Skeletal muscle cell (primary cell): ENCODE results near the gene GRP.
A peak's percentile ranks its signal among the peaks of the same experiment; 100 is the strongest.

ENCODE experiments used
- DNase-seq: peaks from one replicate; pipeline ENCODE4 v3.0.0-alpha.2; 2010; ENCODE audit warnings: low read depth
- H3K4me3 ChIP-seq: 2 replicates; pipeline ENCODE4 v1.5.1; 2011; ENCODE audit warnings: low read depth, mild to moderate bottlenecking, control low read depth, low read length, moderate library complexity

Gene GRP

DNA sequence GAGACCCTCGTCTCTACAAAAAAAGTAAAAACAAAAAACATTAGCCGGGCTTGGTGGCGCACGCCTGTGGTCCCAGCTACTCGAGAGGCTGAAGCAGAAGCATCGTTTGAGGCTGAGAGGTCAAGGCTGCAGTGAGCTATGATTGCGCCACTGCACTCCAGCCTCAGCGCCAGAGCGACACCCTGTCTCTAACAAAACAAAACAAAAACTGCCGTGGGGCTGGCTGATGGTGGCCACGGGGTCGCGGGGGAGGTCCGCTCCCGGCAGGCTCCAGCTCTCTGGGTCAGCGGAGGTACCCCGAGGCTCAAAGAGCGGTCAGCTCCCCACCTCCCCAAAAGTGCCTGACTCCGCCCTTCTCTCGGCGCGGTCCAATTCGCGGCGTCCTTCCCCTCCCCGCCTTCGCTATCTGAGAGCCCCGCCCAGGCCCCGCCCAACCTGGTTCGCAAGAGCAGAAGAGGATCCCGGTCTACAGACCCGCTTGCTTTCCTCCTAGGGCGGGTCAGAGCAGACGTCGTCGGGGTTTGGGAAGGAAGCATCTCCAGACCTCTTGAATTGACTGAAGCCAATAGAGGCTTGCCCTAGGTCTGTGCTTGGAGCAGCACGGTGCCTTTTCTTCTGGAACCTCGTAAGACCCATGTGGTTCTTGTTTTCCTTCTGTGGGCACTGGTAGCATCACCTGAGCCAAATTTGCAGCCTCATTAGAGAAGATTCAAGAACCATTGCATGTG, 45.5 kb downstream of the GRP start:
- no peak for DNase-seq
- peak overlapping the region; percentile 25 for H3K4me3 ChIP-seq

DNA sequence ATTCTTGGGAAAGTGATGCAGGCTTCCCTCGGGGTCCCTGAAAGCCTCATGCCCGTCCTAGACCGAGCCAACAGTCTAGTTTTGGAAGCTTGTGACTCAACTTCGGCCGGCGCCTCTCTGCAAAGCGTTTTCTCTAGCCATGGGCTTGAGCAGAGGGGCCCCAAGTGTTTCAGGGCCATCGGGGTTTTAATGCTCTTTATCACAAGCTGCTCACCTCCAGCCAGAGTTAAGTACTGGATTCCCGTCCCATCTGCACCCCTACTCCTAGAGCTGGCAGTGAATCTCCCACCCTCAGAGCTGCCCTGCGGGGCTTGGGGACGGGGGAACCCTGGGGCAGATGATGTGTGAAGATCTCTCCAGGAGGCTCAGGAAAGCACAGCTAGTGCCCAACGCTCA, 46.0 kb downstream of the GRP start:
- H3K4me3 ChIP-seq: no peak overlapping the region

DNA sequence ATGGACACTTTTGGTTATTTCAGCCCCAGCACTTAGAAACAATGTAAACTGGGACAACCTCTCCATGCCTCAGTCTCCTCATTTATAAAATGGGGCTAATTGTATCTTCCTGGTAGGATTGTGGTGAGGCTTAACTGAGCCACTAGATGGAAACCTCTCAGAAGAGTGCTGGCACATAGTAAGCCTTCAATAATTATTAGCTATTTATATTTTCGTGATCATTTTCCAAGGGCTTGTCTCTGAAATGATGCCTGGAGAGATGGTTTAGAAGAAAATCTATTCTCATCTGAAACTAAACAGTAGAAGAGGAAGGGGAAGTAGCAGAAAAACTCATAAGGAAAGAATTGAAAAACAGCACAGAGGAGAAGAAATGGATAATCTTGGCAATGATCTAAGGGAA, 46.5 kb downstream of the GRP start:
- H3K4me3 ChIP-seq: no peak overlapping the region
- no peak for DNase-seq

More for the DNA sequence above, 46.0 kb downstream of the GRP start:
- no peak for DNase-seq

DNA sequence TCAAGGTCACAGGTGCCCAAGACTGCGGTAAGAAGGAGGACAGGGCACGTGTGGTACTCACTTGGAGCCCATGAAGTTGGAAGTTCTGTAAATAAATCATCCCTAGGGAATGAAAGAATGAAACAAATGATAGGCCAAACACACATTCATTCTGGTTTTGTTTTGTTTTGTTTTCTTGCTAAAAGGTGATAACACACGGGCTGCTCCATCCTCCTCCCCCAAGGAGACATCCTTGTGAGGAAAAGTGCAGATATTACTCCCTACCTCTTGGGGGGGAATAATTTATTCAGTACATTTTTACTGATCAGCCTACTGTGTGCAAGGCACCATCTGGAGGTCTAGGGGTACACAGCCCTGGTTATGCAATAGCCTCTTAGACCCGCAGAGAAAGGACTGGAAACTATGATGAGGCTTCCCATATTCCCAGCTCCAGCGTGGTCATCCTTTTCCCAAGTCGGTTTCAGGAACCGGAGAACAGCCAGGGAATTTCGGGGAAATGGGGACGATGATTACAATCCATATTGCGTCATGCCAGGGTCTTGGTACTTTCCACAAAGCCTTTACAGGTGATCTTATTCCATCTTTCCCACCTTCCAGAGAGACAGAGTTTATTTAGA, 47.0 kb downstream of the GRP start:
- H3K4me3 ChIP-seq: no peak overlapping the region
- DNase-seq: no peak

DNA sequence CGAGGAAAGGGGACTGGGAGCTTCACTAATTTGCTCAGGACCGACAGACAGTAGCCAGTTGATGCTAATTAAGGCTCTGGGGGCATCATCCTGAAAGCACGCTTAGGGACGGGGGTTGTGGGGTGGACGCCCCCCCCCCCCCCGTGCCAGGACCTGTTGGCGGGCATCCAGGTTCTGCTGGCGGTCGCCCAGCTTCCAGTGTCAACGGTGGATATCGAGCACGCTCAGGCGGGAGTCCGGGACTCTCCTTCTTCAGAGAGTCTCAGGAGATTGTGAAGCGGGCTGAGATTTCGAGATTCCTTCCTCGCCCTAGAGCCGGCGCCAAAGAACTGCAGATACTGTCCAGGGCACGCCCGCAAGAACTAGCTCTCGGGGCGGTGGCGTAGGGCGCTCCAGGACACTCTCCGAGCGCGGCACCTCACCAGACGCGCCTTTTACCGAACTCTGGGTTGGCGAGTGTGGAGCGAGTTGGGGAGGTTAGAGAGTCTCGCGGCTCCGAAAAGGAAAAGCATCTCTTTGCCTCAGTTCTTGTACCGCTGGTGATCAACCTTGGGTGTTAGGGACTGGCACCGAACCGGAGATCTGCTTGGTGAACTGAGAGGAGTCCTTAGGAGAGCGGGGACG, 47.7 kb downstream of the GRP start:
- DNase-seq: no peak

DNA sequence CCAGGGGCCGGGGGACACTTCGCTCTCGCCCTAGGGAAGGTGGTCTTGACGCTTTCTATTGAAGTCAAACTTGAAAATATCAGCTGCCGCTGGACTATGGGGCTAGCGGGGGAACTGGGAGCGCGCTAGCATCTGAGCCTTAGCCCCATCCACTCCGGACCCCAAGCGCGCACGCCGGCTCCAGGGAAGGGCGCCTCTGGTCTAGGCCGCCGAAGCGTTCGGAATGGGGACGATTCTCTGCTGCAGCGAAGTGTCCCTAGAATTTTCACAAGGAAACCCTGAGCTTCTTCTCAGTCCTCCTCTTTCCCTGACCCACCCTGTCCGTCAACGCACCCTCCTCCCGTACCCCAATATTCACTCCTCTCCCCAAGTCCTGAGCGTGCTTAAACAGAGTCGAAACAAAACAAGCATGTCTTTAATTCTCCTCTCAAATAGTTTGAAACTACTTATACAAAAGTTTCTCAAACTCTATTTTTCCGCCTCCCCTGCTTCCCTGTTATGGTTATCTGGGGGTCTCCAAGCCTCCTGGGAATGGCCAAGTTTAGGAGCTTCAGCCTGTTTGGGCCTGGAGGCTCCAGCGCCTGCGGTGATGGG, 48.3 kb downstream of the GRP start:
- H3K4me3 ChIP-seq: no peak overlapping the region

More for the DNA sequence above, 47.7 kb downstream of the GRP start:
- H3K4me3 ChIP-seq: no peak overlapping the region

DNA sequence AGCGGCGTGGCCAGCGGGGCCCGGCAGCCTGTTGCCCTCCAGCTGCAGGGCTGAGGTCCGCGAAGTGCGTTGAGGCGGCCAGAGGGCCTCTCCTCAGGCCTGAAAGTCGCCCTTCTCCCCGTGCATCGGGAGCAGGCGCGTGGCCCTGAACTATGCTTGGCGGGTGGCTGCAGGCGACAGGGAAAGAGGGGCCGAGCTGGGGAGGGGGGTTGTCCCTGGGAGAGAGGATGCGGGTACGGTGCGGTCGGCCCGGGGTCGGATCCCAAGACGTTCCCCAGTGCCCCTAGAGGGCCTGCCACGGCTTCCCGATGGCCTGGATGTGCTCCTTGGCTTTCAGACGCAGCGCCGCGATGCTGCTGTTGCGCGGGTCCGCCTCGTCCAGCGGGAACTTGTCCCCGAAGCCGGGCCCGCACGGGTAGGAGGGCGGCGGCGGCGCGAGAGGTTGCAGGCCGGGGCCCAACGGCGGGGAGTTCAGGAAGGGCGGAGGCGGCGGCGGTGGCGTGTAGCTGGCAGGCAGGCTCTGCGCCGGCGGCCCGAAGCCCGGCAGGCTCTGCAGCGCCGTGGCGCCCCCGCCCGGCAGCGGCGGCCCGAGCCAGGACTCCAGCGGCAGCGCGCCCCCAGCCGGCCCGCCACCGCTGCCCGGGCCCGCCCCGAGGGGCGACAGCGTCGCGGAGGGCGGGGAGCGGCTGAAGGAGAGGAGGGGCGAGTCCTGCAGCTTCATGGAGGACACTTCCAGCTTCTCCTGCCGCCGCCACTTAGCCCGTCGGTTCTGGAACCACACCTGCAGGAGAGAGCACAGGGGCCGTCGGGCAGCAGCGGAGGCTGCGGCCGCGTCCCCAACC, 49.0 kb downstream of the GRP start:
- peak overlapping the region; percentile 25 for H3K4me3 ChIP-seq
- no peak for DNase-seq

More for the DNA sequence above, 48.3 kb downstream of the GRP start:
- no peak for DNase-seq

DNA sequence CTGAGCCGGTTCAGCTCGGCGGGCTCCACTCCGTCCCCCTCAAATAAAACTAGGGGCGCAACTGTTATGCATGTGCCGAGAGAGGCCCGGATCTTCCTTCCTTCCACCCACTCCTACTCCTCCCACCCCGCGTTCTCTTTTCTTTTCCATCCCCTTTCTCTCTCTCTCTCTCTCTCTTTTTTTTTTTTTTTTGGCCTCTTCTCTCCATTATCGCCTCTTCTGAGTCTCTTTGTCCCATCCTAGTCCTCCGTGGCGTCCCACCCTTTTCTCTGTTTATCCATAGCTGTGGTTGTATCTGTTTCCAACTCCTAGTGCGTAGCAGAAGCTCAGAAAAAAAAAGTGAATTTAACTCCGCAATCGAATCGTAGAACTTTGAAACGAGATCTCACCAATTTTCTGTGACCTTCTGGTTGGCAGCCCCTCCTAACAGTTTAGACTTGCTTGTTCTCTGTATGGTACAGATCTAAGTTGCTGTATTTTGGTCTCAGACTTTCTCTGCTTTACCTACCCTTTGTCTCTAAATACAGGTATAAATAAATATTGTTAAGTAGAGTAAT, 49.7 kb downstream of the GRP start:
- no peak for DNase-seq
- H3K4me3 ChIP-seq: no peak overlapping the region

DNA sequence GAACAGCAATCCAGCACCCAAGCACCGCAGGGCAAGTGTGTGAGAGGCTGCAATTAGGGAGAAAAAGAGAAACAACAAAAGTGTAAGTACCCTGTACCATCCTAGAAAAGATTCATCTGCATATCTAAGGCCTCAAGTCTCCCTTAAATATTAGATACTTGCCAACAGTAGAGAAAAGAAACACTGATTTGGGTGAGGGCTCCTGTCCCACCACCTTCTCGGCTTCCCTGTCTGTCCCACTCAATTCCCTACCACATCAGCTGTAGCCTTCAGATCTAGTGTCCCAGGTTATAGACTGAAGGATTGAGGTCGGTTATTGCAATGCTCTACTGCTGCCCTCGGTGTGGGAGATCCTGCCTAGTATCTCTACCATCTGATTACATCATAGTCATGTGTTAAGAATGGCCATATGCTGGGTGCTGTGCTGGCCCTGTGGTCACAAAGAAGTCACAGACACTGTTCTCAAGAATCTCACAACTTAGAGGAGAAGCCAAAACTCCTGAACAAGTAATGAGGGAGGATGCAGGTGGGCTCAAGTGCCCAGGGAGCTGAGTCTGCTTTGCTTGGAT, 50.8 kb downstream of the GRP start:
- H3K4me3 ChIP-seq: no peak overlapping the region
- DNase-seq: no peak

DNA sequence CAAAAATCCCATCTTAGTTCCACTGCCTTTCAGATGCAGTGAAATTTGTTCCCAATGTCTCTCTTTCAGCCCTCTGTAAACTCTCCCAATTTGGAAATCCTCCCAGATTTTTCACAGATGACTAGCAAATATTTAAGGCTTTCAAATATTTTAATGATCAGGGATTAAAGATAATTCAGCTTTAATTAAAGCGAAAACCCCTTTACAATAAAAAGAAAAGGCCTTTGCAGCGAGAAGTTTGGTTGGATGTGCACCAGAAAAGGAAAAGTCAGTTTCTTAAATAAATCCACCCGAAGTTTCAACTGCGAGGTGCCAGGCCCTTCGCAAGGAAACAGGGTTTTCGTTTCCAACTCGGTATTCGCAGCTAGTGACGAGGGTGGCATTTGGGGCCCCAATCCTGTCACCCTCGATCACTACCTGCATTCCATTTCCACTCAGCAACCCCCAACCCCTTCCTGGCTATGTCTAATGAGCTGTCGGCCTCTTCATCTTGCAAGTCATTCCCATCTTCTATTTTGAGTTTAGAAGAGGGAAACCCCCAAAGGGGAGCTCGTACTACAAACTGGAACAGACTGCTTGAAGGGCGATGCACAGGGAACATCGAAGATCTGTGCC, 51.8 kb downstream of the GRP start:
- no peak overlapping the region for H3K4me3 ChIP-seq
- DNase-seq: no peak

DNA sequence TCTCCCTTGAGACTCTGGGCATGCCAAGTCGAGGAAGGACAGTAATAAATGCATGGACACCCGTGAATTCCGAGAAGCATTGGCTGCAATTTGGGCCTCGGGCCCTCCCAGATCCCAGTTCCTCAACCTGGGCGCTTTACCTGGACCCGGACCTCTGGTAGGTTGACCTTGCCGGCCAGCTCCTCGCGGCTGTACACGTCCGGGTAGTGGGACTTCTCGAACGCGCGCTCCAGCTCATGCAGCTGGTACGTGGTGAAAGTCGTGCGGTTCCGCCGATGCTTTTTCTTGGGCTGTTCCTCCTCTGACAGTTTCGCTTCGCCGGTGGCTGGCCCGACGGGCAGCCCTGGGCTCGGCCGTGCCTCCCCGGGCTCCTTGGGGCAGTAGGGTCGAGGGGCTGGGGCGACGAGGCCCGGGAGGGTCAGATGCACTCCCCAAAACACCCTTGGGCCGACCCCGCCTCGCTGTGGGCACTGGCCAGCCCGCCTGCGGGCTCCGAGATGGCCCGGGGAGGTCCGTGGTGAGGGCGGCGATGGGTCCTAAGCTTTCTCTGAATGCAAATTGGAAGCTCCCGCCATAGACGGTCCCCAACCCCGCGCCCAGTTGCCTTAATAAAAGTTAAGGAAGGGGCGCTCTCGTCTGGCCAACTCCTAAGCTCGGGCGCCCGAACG, 52.4 kb downstream of the GRP start:
- DNase-seq: no peak
- H3K4me3 ChIP-seq: peak overlapping the region; percentile 12

DNA sequence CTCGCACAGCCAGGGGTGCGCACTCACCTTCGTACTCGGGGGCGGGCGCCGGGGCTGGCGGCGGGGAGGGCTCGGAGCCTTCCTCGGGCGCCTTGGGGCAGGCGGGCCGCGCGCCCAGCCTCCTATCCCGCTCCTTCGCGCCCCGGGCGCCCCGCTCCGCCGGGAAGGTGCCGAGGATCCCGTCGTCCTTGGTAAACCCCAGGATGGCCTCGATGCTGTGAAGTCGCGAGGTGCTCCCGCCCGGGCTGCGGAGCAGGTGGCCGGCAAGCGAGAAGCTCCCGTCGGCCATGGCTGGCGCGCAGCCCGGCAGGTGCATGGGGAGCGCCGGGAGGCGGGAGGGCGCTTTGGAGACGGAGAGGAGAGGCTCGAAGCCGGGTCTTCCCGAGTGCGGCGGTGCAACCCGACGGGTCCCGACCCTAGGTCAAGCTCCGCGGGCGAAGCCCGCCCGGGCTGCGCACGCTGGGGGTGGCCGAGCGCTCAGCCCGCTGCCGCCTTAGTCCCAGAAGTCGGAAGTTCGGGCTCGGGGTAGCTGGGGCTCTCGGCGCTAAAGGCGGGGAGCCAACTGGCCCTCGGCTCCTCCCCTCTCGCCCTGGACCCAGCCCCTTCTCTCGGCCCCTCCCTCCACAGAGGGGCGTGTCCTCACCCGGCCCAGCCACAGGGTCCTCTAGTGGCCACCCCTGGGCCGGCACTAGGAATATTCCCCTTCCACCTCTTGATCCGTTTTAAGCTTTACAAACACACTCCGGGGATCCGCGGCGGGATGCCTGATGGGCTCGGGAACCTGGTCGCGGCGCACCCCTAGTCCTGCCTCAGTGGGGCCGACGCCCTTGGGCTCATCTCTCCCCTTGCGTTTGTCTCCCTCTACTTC, 53.2 kb downstream of the GRP start, which contains the start of gene RAX:
Gene RAX, minus strand, starts transcription at position 564 of the 868 bp plus-strand sequence. Its CDS starts 248 bp downstream, at position 316.
- no peak for DNase-seq
- H3K4me3 ChIP-seq: peak within 1 kb of the TSS; percentile 12

DNA sequence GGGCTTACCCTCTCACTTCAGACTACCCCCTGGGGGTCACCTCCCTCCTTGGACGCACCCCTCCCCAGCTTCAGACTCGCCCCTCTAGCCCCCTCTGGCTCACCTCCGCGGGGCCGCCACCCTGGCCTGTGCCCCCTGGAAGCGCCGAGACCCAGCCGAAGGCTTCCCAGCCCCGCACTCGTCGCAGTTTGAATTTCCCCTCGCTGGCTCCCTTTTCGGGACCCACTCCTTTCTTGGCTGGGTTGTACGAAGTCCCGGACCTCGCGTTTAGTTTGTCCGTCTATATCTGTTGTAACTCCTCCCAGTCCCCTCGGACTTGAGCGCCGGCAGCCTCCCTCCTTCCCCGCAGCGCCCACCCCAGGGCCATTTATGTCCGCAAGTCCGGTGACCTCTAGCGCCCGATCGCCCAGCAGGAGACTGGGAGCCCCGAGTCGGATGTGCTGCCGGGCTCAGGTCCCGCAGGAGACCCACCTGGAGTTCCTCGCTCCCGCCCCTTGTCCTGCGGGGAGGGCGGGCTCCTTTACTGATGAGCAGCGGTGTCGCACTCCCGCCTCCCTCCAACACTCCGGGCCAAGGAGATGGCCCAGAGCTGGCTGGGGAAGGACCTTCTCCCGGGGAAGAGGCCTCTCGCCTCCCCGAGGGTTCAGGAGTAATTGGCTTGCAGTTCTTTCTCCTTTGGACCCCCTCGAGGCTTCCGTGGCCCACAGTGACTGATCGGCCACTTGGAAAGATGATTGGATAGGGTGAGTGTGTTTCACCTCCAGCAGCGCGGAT, 54.0 kb downstream of the GRP start:
- no peak overlapping the region for H3K4me3 ChIP-seq
- no peak for DNase-seq

DNA sequence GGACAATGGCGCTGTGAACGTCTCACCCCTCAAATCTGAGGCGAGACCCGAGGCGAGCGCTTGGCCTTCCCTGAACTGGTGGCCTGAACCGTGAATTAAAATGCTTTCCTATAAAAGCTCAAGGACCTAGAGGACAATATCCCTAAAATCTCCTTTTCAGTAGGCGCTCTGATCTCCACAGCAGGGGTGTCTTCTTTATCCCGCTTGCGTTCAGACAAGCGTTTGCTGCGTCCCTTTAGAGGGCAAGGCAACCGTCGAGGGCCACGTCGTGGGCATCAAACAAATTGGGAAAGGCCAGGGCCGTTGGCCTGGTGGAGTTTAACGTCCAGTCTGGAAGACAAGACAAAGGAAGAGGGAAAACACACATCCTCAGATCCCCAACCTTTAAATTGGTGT, 54.6 kb downstream of the GRP start:
- DNase-seq: no peak
- H3K4me3 ChIP-seq: no peak overlapping the region

DNA sequence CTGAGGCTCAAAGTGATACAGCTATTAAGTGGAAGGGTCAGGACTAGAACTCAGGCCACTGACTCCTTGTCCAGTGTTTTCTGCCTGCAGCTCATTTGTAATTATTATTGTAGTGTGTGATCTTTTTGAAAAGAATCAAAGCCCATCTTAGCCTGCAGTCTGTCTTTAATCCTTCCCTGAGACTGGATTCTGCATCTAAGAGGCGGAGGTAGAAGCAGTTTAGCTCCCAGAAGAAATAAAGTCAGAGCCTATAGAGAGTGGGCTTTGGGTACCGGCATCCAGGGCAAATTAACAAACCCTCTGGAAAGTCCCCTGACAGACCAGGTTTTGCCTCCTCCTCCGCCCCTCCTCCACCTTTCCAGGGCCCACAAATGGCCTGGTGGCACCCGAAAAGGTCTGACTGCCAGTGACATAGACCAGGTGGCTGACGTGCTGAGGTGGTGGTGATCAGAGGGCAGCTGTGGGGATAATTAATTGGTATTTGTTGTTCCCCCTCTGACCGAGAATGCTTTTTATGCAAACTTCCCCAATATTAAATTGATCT, 55.5 kb downstream of the GRP start:
- no peak overlapping the region for H3K4me3 ChIP-seq
- DNase-seq: no peak

DNA sequence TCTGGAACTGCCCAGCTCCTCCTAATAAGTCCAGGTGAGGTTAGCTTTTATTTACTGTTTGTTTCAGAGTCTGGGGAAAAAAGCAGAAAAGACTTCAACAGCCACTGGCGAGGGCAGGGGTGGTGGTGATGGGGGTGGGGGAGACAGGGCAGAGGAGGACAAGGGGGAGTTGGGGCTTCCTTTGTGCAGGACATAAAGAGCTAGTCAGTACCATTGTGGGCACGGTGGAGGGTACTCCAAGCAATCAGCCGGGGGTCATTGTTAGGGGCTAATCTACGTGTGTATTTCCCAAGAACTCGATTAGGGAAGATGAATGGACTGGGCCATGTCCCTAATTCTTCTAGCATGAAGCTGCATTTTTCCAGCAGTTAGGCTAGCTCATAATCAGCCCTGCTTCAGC, 56.1 kb downstream of the GRP start:
- no peak for DNase-seq
- H3K4me3 ChIP-seq: no peak overlapping the region
